Renal pelvis (tissue), 4 donors: Measurements from ENCODE around the gene BACH1. TPM values are rescaled to one million over a fixed set of nuclear protein-coding genes. Genes with fewer than 3 reads are reported as not detected.
"Not testable (repeated sequence)": the region's sequence is repeated elsewhere in the genome, so short reads cannot be mapped to it uniquely, and the experiment has no call there.

Experiments
- DNase-seq: peaks from one replicate; pipeline ENCODE4 v3.0.0-alpha.2; 2013
- polyA plus RNA-seq, 3 donors: library from polyadenylated mRNA; unstranded; fragments of 120-200 nt; gene quantifications; one replicate each; pipeline ENCODE4 v1.2.1, GENCODE V29; 2013; ENCODE audit not compliant: insufficient read length in 3 of 3

Gene BACH1
- polyA plus RNA-seq, 3 donors: 37.8 to 47.3 (median 41.2) TPM

GRCh38 chr21:29340228-29340627 lies 41.5 kb downstream of the BACH1 start:
- no peak for DNase-seq

GRCh38 chr21:29342363-29342957 lies 43.7 kb downstream of the BACH1 start:
- DNase-seq: no peak

DNA sequence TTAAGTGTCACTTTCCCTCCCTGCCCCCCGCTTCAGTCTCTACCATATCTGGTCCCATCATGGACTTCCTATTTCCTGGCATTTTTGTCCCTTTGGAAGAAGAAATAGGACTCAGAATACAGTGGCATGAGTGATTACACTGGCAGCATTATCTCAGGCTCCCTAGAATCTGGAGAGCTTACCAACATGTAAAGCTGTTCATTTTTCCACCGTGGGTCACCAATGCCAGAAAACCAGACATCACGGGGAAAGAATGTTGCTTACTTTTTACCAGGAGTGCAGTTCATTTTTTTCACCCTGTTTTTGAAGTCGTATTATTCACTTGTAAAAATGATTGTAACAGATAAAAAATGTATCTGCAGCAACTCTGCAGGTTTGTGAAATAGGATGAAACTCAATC lies 44.8 kb downstream of the BACH1 start:
- no peak for DNase-seq

- DNase-seq: no peak
These were observed 47.6 kb downstream of the BACH1 start for GRCh38 chr21:29346281-29346680.

DNA sequence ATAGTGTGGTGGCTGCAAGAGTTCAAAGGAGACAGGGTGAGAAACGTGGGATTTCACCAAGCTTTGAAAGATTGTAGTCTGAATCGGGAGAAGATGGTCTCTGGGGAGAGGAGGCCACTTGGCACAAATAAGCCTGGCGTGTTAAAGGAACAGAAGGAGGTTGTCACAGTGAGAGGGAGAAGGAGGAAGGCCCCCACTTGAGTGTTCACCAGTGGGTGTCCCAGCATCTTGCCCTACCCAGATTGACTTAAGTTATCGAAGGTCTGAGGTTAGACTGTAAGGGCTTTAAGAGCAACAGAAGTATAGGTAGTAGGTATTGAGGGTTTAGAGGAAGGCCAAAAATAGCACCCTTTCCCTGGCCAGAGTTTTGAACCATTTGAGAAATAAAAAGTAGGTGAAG lies 48.0 kb downstream of the BACH1 start:
- DNase-seq: no peak

GRCh38 chr21:29347274-29347681 lies 48.6 kb downstream of the BACH1 start:
- no peak for DNase-seq

- no peak for DNase-seq
These were observed 51.0 kb downstream of the BACH1 start for GRCh38 chr21:29349702-29350101.

DNA sequence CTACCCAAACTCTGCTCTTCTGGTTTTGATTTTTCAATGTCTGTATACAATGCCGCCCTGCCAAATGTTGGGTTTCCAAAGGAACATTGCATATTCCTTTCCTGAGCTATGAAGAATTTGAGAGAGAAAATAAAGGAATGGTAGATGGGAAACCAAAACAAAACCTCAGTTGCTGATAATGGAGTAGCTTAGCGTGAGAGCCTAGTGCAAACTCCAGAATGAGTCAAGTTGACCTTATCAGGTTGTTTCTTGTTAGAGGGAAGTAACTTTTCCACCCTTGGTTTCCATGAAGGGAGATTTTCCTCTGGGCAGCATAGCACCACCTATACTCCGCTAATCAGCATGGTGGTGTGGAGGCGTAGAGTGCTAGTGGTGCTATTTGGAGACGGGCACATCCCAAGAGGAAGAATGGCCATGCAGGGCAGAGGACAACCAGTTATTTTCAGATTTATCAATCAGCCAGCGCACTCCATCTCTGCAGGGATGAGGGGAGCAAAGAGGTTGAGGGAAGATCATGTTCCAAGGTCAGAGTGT lies 51.6 kb downstream of the BACH1 start:
- DNase-seq: no peak

- DNase-seq: no peak
These were observed 53.0 kb downstream of the BACH1 start for GRCh38 chr21:29351691-29352090.

GRCh38 chr21:29355043-29355710 lies 56.5 kb downstream of the BACH1 start:
- not testable (repeated sequence) for DNase-seq

DNA sequence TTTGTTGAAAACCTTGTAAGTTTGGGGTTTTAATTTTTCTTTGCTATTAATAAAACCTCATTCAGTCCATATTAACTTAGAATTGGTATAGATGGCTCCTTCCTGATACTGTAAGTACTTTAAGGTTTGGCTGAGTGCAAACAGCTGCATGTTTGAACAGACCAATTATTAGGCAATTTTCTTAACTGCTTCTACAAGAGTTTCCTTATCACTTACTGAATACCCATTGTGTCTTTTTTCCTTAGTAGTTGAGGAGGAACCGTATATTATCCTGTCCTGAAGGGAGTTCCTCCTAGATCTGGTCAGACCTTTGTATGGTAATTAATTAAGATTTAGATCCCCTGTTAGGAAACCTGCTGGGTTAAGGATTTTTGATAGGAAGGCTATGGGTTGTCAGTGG lies 57.6 kb downstream of the BACH1 start:
- not testable (repeated sequence) for DNase-seq

DNA sequence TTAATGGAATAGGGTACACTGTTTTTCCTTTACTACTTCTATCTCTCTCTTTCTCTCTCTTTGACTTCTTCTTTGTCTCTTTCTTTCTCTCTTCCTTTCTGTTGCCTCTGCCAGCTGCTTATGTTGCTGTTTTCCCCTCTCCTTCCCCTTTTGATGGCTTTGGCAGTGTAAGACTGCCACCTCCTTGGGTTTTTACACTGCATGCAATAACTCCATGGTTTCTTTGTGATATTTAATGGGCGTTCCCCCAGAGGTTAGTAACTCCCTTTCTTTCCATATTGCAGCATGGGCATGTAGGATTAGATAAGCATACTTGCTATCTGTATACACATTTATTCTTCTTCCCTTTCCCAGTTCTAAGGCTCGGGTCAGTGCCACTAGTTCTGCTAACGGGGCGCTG lies 58.1 kb downstream of the BACH1 start:
- DNase-seq: not testable (repeated sequence)

- DNase-seq: no peak
These were observed 61.0 kb downstream of the BACH1 start for GRCh38 chr21:29359718-29360117.

- no peak for DNase-seq
These were observed 62.4 kb downstream of the BACH1 start for GRCh38 chr21:29360799-29361765.

DNA sequence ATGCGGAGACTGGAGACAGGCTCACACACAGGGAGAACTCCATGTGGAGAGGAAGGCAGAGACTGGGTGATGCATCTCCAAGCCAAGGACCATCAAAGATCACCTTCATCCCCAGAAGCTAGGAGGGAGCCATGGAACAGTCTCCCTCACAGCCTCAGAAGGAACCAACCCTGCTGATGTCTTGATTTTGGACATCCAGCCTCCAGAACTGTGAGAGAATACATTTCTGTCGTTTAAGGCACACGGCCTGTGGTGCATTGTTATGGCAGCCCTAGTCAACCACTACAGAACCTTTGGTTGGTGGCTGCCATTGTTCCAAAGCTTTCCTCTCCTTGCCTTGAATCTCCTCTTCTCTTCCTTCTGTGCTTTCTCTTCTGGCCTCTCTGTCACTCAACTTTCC lies 64.0 kb downstream of the BACH1 start:
- DNase-seq: no peak

DNA sequence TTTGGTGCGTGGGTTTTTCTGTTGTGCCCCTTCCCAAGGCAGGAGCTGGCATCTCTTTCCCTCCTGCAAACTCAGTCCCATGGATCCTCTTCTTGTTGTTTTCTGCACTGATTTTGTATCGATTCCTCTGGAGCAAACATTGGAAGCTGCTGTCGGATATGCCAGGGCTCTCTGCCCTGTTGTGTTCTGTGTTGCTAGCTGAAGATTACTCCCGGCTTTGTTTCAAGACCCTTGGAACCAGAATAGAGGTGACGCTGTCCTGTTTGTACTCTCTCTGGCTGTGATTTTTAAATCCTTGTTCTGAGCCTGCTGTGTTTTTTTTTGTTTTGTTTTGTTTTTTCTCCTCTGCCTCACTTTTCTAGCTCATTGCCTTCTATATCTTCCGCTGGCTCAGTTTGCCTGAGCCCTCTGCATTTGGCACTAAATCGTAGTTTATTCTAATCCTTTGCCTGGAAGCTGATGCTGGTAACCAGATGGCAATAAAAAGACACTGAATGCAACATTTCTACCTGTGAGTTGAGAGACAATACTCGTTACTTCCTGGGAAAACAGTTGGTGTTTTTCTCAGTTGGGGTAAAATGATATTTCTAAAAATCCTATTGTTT lies 67.0 kb downstream of the BACH1 start:
- no peak for DNase-seq

DNA sequence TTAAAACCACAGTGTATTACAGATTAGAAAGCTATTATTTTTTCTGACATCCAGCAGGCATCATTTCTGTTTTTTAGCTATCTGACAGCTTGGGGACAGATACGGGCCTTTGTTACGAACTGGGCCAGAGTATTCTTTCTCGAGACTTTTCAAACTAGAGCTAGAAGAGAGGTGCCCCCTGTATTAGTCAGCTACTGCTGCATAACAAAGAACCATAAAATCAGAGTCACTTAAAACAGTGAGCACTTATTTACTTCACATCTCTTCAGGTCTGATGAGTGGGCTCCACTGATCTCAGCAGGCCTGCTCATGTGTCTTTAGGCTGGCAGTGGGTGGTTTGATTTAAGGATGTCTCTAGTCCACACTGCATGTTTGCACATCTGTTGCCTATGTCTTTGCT lies 67.8 kb downstream of the BACH1 start:
- no peak for DNase-seq

GRCh38 chr21:29367335-29367734 lies 68.6 kb downstream of the BACH1 start:
- DNase-seq: no peak

DNA sequence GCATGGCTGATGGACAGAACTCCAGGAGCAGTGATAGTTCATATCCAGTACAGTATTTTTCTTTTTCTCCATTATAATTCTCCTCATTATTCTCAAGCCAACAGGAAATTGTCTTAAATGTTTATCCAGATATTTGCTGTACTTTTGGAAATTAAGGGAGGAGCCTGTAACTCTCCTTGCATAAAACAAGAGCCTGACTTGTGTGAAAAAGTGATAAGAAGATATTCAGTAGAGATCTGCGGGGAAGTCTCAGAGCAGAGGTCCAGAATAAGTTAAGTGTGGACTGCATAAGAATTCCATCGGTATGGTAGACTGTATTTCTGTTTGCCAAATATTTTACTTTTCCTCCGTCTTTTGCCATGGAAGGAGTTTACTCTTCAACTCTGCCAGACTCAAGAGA lies 70.2 kb downstream of the BACH1 start:
- no peak for DNase-seq

- no peak for DNase-seq
These were observed 72.7 kb downstream of the BACH1 start for GRCh38 chr21:29371464-29371863.

GRCh38 chr21:29372063-29372802 lies 73.5 kb downstream of the BACH1 start:
- DNase-seq: peak; percentile 75
